Right ventricle myocardium superior (tissue), 1 donor: ENCODE results near the gene XPR1. TPM values are rescaled to one million over a fixed set of nuclear protein-coding genes. Genes with fewer than 3 reads are reported as not detected.
"Not testable (repeated sequence)": the region's sequence is repeated elsewhere in the genome, so short reads cannot be mapped to it uniquely, and the experiment has no call there.

Source experiments
- ATAC-seq: fragments of 200-7000 bp; cut with Tn5 transposase; one replicate; pipeline ENCODE4 v1.9.1; 2020; ENCODE audit warnings: mild to moderate bottlenecking; ENCODE audit not compliant: poor library complexity
- DNase-seq: peaks from one replicate; pipeline ENCODE4 v3.0.0-alpha.2; 2020
- intact Hi-C: fragments of 100-400 bp; cut with DNase I; formaldehyde crosslinking; loops from one replicate; pipeline ENCODE4 v1.11.2; 2022
- total RNA-seq: library from RNA; stranded (reverse); fragmentation: NEBNext Ultra II Directional; extraction: Animal tissue kit (Norgen Biotek cat#: 25700); gene quantifications from one replicate; pipeline ENCODE4 v1.2.1, GENCODE V29; 2021
- donor health status: DM: no; HTN: yes; CAD: no; lungs with severe emphysema.

XPR1 gene
- total RNA-seq, 1 donor from 2014 or later: 38.6 TPM

- intact Hi-C loops: loop anchor here (5.0 to 10.0 kb wide), 2 partner anchors 91 to 221 kb away; no protein-coding TSS in a partner anchor
- ATAC-seq: no peak
- no peak for DNase-seq
These were observed 1.5 kb downstream of the XPR1 start for GRCh38 chr1:180633057-180634056.

GRCh38 chr1:180636138-180636537 is 4.3 kb downstream of the XPR1 start:
- no peak for ATAC-seq
- DNase-seq: no peak
- intact Hi-C loops: loop anchor here (10.0 kb wide), 1 partner anchor 219 kb away; no protein-coding TSS in a partner anchor

- ATAC-seq (no peak), DNase-seq (no peak)
- intact Hi-C loops: loop anchor here (10.0 kb wide), 1 partner anchor 215 kb away; no protein-coding TSS in a partner anchor
These were observed 8.0 kb downstream of the XPR1 start for GRCh38 chr1:180639871-180640270.

- DNase-seq (no peak), ATAC-seq (peak; percentile 67)
- intact Hi-C loops: no loop called here
These were observed 8.7 kb downstream of the XPR1 start for GRCh38 chr1:180640531-180640949.

GRCh38 chr1:180641662-180642061 is 9.8 kb downstream of the XPR1 start:
- DNase-seq (no peak), ATAC-seq (no peak)
- intact Hi-C loops: no loop called here

- DNase-seq: no peak
These were observed 11.0 kb downstream of the XPR1 start for GRCh38 chr1:180642781-180643180.

GRCh38 chr1:180643693-180644092 is 11.9 kb downstream of the XPR1 start:
- peak; percentile 69 for ATAC-seq
- DNase-seq: no peak
- intact Hi-C loops: no loop called here

More at GRCh38 chr1:180642781-180643180, 11.0 kb downstream of the XPR1 start:
- intact Hi-C loops: no loop called here
- no peak for ATAC-seq

- intact Hi-C loops: no loop called here
- ATAC-seq (no peak), DNase-seq (no peak)
These were observed 12.8 kb downstream of the XPR1 start for GRCh38 chr1:180644526-180645192.

- DNase-seq, intact Hi-C loops, ATAC-seq: not testable (repeated sequence)
These were observed 13.4 kb downstream of the XPR1 start for GRCh38 chr1:180645261-180645660.

GRCh38 chr1:180646093-180646492 is 14.3 kb downstream of the XPR1 start:
- DNase-seq (no peak), ATAC-seq (no peak)
- intact Hi-C loops: no loop called here

GRCh38 chr1:180646547-180646946 is 14.7 kb downstream of the XPR1 start:
- DNase-seq (no peak), ATAC-seq (no peak)
- intact Hi-C loops: no loop called here

- DNase-seq: no peak
- ATAC-seq: no peak
- intact Hi-C loops: no loop called here
These were observed 21.0 kb downstream of the XPR1 start for GRCh38 chr1:180652792-180653191.

- no peak for ATAC-seq
- intact Hi-C loops: no loop called here
- no peak for DNase-seq
These were observed 30.9 kb downstream of the XPR1 start for GRCh38 chr1:180662709-180663108.

GRCh38 chr1:180670681-180671080 is 38.9 kb downstream of the XPR1 start:
- intact Hi-C loops: no loop called here
- DNase-seq: no peak
- no peak for ATAC-seq

GRCh38 chr1:180672105-180672504 is 40.3 kb downstream of the XPR1 start:
- DNase-seq: no peak
- intact Hi-C loops: no loop called here
- no peak for ATAC-seq

GRCh38 chr1:180672505-180672904 is 40.7 kb downstream of the XPR1 start:
- ATAC-seq (no peak), DNase-seq (no peak)
- intact Hi-C loops: no loop called here

GRCh38 chr1:180674603-180675530 is 43.0 kb downstream of the XPR1 start:
- DNase-seq (no peak), ATAC-seq (no peak)
- intact Hi-C loops: no loop called here

- ATAC-seq (no peak), DNase-seq (no peak)
- intact Hi-C loops: no loop called here
These were observed 43.8 kb downstream of the XPR1 start for GRCh38 chr1:180675586-180675985.
